NB4 (cell line): ENCODE results near the gene OR2A14.

Experiments used
- DNase-seq: peaks from one replicate; pipeline ENCODE4 v3.0.0; 2010; ENCODE audit warnings: low read depth
- H3K4me3 ChIP-seq: one replicate; pipeline ENCODE4 v1.5.1; 2011; ENCODE audit warnings: mild to moderate bottlenecking, low read depth, low read length, moderate library complexity
- MAX ChIP-seq: IDR thresholded peaks from 2 replicates; pipeline ENCODE4 v1.6.1; 2011; ENCODE audit warnings: low read depth, low read length
- MYC ChIP-seq: IDR thresholded peaks from 2 replicates; pipeline ENCODE4 v1.6.1; 2011; ENCODE audit warnings: low read depth, low read length
- POLR2A ChIP-seq: IDR thresholded peaks from 2 replicates; pipeline ENCODE4 v1.6.1; 2011; ENCODE audit warnings: mild to moderate bottlenecking; ENCODE audit not compliant: insufficient read length; ENCODE audit errors: extremely low read depth
- TF ChIP-seq, protein P1 (sequence below): IDR thresholded peaks from one replicate; pipeline ENCODE4 v1.5.1; 2012; ENCODE audit warnings: low read depth, low read length

OR2A14 gene

DNA sequence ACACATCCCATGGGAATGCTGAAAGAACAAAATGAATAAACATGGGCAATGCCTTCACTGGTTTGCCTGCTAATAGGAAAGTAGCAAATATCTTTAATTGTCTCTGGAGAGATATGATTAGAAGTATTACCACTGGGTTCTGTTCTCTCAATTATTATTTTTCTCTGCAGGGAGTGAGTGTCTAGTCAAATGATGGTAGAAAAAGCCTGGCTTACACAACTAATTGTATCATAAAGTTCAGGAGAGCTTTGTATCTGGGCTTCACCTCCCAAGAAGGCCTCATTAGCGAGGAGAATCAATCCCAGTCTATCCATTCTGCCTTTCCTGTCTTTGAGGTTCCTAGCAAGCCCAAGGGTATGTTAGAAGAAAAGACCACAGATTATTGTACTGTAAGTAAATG, at the start of gene OR2A14:
Gene OR2A14, plus strand, starts transcription at position 301 of the 400 bp plus-strand sequence. CDS start 5,937 bp downstream, outside the sequence.
- DNase-seq: no peak
- H3K4me3 ChIP-seq: no peak within 1 kb of the TSS
- TF ChIP-seq, protein P1, sequence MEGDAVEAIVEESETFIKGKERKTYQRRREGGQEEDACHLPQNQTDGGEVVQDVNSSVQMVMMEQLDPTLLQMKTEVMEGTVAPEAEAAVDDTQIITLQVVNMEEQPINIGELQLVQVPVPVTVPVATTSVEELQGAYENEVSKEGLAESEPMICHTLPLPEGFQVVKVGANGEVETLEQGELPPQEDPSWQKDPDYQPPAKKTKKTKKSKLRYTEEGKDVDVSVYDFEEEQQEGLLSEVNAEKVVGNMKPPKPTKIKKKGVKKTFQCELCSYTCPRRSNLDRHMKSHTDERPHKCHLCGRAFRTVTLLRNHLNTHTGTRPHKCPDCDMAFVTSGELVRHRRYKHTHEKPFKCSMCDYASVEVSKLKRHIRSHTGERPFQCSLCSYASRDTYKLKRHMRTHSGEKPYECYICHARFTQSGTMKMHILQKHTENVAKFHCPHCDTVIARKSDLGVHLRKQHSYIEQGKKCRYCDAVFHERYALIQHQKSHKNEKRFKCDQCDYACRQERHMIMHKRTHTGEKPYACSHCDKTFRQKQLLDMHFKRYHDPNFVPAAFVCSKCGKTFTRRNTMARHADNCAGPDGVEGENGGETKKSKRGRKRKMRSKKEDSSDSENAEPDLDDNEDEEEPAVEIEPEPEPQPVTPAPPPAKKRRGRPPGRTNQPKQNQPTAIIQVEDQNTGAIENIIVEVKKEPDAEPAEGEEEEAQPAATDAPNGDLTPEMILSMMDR: no peak
- TF ChIP-seq MAX (no peak), POLR2A (no peak), MYC (no peak)

GRCh38 chr7:144074374-144074773, 48.6 kb upstream of the OR2A14 start:
- no peak overlapping the region for H3K4me3 ChIP-seq
- no peak for DNase-seq
- no peak for TF ChIP-seq POLR2A
- TF ChIP-seq MAX: no peak
- TF ChIP-seq, protein P1: peak; percentile 8
- no peak for TF ChIP-seq MYC

GRCh38 chr7:144085978-144086377, 37.0 kb upstream of the OR2A14 start, which contains the start of gene OR2A12:
TSS of gene OR2A12 (plus strand) at chr7:144086278. CDS start at chr7:144095108, 8,830 bp downstream.
- no peak for DNase-seq
- no peak within 1 kb of the TSS for H3K4me3 ChIP-seq
- TF ChIP-seq, protein P1: no peak
- TF ChIP-seq POLR2A (no peak), MYC (no peak), MAX (no peak)

- H3K4me3 ChIP-seq: no peak overlapping the region
- no peak for DNase-seq
- TF ChIP-seq, protein P1: no peak
- no peak for TF ChIP-seq POLR2A
- no peak for TF ChIP-seq MYC
- no peak for TF ChIP-seq MAX
These were observed 36.2 kb upstream of the OR2A14 start for GRCh38 chr7:144086730-144087129.

GRCh38 chr7:144087230-144087629, 35.7 kb upstream of the OR2A14 start:
- H3K4me3 ChIP-seq: no peak overlapping the region
- DNase-seq: no peak
- no peak for TF ChIP-seq MAX
- no peak for TF ChIP-seq POLR2A
- TF ChIP-seq, protein P1: no peak
- TF ChIP-seq MYC: no peak
